ENCODE data around the gene SRSF3.
"Not testable (repeated sequence)": the region's sequence is repeated elsewhere in the genome, so short reads cannot be mapped to it uniquely, and the experiment has no call there.

The SRSF3 gene

DNA sequence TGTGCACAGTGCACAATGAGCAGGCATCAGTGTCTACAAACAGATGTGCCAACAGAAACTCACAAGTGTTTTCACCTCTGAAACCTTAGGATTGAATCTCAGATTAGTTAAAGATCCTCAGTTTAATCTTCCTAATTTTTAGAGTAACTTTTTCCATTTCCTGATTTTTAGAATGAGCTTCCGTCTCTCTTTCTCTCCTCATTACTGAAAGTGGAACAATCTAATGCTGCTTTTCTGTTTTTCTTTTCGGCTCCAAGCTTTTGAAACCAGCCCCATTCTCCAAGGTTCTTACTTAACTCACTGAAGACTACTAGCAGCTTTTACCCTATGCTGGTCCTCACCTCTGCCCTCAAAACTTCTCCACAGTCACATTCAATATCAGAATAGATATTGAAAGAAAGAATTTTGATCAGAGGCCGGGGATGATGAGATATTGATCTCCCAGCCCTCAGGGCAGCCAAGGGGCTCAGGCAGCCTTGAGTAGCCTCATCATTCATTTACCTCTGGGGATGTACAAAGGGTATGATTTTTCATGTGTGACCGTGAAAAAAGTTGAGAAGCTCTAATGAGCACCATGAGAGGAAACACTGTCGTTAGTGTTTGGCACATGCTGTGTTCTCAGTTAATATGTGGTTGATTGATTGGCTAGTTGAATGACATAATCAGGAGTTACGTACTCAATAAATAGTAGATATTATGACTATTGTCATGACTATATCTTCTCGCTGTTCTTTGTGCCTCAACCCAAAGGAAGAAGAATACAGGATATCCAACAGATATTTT lies 35.0 kb upstream of the SRSF3 start:
- Histone ChIP-seq H3K27ac (ENCODE audit: low read depth, low read length) (no peak overlapping the region), H3K9ac (ENCODE audit: low read depth, low read length) (no peak overlapping the region), H3K4me3 (ENCODE audit: low read depth, low read length) (no peak overlapping the region), H3K4me1 (ENCODE audit: control insufficient read depth, insufficient read depth, low read length) (no peaks in the 10 kb centered on the region), H3K27me3 (ENCODE audit: control insufficient read depth, insufficient read depth, low read length) (no peaks in the 10 kb centered on the region), H3K9me3 (ENCODE audit: control insufficient read depth, insufficient read depth, low read length) (no peaks in the 10 kb centered on the region), H3K36me3 (ENCODE audit: control insufficient read depth, insufficient read depth, low read length) (no peaks in the 10 kb centered on the region)

DNA sequence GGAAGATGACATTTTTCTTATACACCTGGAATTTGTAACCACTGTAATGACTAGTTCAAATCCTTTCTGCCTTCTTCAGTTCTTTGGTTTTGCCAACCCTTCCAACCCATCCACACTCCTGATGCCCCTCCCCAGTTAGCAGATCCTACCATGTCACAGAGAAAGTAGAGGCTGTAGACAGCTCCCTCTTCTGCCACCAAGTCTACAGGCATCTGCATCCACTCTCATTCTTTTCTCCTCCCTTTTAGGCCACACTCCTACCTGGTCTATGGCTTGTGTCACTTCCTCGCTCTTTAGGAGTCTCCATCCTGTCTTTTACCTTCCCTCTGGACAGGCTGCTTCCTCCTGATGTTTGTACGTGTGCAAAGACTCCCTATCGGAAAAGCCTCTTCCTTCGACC lies 33.3 kb upstream of the SRSF3 start:
- no peaks in the 10 kb centered on the region for H3K27me3 ChIP-seq (ENCODE audit: control insufficient read depth, insufficient read depth, low read length)
- no peak overlapping the region for H3K27ac ChIP-seq (ENCODE audit: low read depth, low read length)
- no peaks in the 10 kb centered on the region for H3K9me3 ChIP-seq (ENCODE audit: control insufficient read depth, insufficient read depth, low read length)
- no peaks in the 10 kb centered on the region for H3K4me1 ChIP-seq (ENCODE audit: control insufficient read depth, insufficient read depth, low read length)
- H3K9ac ChIP-seq (ENCODE audit: low read depth, low read length) = no peak overlapping the region
- no peaks in the 10 kb centered on the region for H3K36me3 ChIP-seq (ENCODE audit: control insufficient read depth, insufficient read depth, low read length)
- no peak overlapping the region for H3K4me3 ChIP-seq (ENCODE audit: low read depth, low read length)

DNA sequence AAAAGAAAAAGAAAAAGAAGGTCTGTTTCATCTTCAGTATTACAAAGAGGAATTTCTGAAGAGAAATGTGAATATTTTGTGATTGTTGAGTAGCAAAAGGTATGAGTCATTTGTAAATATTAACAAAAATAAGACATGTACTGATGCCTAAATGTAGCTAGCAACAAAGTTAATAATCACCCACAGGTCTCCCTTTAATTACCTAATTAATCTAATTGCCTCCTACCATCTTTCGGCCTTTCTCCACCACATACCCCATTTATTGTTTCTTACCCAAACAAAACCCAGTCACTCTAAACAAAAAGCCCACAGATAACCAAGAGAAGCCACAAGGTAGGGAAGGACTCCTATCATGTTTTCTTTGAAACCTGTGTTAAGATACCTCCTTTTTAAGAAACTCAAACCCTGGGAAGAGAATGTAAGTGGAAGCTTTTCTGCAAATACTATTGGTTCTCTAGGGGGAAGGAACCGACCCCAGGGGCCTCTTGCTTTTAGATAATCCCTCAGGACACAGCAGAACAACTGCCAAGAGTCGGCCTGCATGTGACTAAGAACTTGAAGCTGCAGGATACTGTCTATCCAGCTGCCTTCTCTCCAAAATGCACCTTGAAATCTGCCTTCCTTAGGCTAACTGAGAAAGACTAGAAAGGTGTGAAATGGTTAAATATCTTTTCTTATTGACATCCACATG lies 30.8 kb upstream of the SRSF3 start:
- H3K36me3 ChIP-seq (ENCODE audit: control insufficient read depth, insufficient read depth, low read length) = no peaks in the 10 kb centered on the region
- no peaks in the 10 kb centered on the region for H3K4me1 ChIP-seq (ENCODE audit: control insufficient read depth, insufficient read depth, low read length)
- no peak overlapping the region for H3K4me3 ChIP-seq (ENCODE audit: low read depth, low read length)
- H3K27me3 ChIP-seq (ENCODE audit: control insufficient read depth, insufficient read depth, low read length) = no peaks in the 10 kb centered on the region
- H3K9me3 ChIP-seq (ENCODE audit: control insufficient read depth, insufficient read depth, low read length) = no peaks in the 10 kb centered on the region
- H3K27ac ChIP-seq (ENCODE audit: low read depth, low read length) = no peak overlapping the region
- H3K9ac ChIP-seq (ENCODE audit: low read depth, low read length) = no peak overlapping the region

DNA sequence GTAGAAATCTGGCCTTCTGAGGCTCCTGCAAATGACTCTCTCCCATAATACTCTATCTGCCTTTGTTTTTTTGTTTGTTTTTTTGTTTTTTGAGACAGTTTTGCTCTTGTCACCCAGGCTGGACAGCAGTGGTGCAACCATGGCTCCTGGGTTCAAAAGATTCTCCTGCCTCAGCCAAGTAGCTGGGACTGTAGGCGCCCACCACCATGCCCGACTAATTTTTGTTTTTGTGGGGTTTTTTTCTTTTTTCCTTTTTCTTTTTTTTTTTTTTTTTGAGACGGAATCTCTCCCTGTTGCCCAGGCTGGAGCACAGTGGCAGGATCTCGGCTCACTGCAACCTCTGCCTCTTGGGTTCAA lies 30.3 kb upstream of the SRSF3 start:
- no peaks in the 10 kb centered on the region for H3K27me3 ChIP-seq (ENCODE audit: control insufficient read depth, insufficient read depth, low read length)
- H3K4me1 ChIP-seq (ENCODE audit: control insufficient read depth, insufficient read depth, low read length) = no peaks in the 10 kb centered on the region
- no peak overlapping the region for H3K4me3 ChIP-seq (ENCODE audit: low read depth, low read length)
- H3K9ac ChIP-seq (ENCODE audit: low read depth, low read length) = no peak overlapping the region
- H3K36me3 ChIP-seq (ENCODE audit: control insufficient read depth, insufficient read depth, low read length) = no peaks in the 10 kb centered on the region
- no peak overlapping the region for H3K27ac ChIP-seq (ENCODE audit: low read depth, low read length)
- no peaks in the 10 kb centered on the region for H3K9me3 ChIP-seq (ENCODE audit: control insufficient read depth, insufficient read depth, low read length)

DNA sequence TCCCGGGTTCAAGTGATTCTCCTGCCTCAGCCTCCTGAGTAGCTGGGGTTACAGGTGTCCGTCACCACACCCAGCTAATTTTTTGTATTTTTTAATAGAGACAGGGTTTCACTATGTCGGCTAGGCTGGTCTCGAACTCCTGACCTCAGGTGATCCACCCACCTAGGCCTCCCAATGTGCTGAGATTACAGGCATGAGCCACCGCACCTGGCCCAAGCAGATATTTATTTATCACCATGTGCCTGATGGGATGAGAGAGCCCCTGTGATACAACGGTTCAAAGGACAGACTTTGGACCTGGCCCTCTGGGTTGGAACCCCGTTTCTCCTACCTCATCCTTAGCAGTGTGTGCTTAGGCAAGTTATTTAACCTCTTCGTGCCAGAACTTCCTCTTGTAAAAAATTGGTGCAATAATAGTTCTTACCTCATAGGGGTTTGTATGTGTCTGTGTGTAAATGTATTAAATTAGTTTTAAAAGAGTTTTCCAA lies 27.7 kb upstream of the SRSF3 start:
- H3K4me3 ChIP-seq (ENCODE audit: low read depth, low read length) = no peak overlapping the region
- H3K9ac ChIP-seq (ENCODE audit: low read depth, low read length) = no peak overlapping the region
- no peak overlapping the region for H3K27ac ChIP-seq (ENCODE audit: low read depth, low read length)
- H3K4me1 ChIP-seq (ENCODE audit: control insufficient read depth, insufficient read depth, low read length) = no peaks in the 10 kb centered on the region
- H3K36me3 ChIP-seq (ENCODE audit: control insufficient read depth, insufficient read depth, low read length) = no peaks in the 10 kb centered on the region
- H3K9me3 ChIP-seq (ENCODE audit: control insufficient read depth, insufficient read depth, low read length) = no peaks in the 10 kb centered on the region
- H3K27me3 ChIP-seq (ENCODE audit: control insufficient read depth, insufficient read depth, low read length) = no peaks in the 10 kb centered on the region

DNA sequence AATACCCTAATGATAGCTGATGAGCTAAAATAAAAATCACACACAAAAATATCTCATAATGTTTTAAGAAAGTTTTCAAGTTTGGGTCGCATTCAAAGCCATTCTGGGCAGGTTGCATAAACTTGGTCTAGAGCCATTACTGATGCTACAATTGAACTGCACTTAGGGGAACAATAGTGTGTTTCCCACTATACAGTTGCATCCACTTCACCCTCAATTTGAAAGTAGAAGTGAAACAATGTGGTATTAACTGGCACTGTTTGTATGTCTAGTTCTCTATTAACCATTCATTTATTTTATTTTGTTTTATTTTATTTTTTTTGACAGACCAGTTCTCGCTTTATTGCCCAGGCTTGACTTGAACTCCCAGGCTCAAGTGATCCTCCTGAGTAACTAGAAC lies 23.9 kb upstream of the SRSF3 start:
- Histone ChIP-seq H3K4me3 (ENCODE audit: low read depth, low read length) (no peak overlapping the region), H3K27ac (ENCODE audit: low read depth, low read length) (no peak overlapping the region), H3K9ac (ENCODE audit: low read depth, low read length) (no peak overlapping the region), H3K27me3 (ENCODE audit: control insufficient read depth, insufficient read depth, low read length) (no peaks in the 10 kb centered on the region), H3K4me1 (ENCODE audit: control insufficient read depth, insufficient read depth, low read length) (no peaks in the 10 kb centered on the region), H3K36me3 (ENCODE audit: control insufficient read depth, insufficient read depth, low read length) (no peaks in the 10 kb centered on the region), H3K9me3 (ENCODE audit: control insufficient read depth, insufficient read depth, low read length) (no peaks in the 10 kb centered on the region)

DNA sequence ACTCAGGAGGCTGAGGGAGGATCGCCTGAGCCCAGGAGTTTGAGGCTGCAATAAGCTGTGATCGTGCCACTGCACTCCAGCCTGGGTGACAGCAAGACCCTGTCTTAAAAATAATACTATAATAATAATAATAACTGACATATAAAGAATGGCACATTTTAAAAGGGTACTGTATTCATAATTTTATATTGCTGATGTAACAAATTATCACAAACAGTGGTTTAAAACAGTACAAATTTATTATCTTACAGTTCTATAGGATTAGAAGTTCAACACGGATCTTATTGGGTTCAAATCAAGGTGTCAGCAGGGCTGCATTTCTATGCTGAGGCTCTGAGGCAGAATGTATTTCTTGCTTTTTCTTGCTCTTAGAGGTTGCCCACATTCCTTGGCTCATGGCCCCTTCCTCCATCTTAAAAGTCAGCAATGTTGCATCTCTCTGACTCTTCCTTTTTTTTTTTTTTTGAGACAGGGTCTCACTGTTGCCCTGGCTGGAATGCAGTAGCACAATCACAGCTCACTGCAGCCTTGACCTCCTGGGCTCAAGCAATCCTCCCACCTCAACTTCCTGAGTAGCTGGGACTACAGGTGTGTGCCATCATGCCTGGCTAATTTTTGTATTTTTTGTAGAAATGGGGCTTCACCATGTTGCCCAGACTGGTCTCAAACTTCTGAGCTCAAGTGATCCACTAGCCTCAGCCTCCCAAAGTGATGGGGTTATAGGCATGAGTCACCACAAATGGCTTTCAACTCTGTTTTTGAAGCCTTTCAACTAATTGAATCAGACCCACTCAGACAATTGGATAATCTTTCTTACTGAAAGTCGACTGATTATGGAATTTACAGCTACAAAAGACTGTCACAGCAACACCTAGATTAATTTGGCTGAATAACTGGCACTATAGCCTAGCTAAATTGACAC lies 22.8 kb upstream of the SRSF3 start:
- Histone ChIP-seq H3K4me3 (ENCODE audit: low read depth, low read length) (no peak overlapping the region), H3K4me1 (ENCODE audit: control insufficient read depth, insufficient read depth, low read length) (no peaks in the 10 kb centered on the region), H3K27me3 (ENCODE audit: control insufficient read depth, insufficient read depth, low read length) (no peaks in the 10 kb centered on the region), H3K27ac (ENCODE audit: low read depth, low read length) (no peak overlapping the region), H3K9me3 (ENCODE audit: control insufficient read depth, insufficient read depth, low read length) (no peaks in the 10 kb centered on the region), H3K9ac (ENCODE audit: low read depth, low read length) (no peak overlapping the region), H3K36me3 (ENCODE audit: control insufficient read depth, insufficient read depth, low read length) (no peaks in the 10 kb centered on the region)

DNA sequence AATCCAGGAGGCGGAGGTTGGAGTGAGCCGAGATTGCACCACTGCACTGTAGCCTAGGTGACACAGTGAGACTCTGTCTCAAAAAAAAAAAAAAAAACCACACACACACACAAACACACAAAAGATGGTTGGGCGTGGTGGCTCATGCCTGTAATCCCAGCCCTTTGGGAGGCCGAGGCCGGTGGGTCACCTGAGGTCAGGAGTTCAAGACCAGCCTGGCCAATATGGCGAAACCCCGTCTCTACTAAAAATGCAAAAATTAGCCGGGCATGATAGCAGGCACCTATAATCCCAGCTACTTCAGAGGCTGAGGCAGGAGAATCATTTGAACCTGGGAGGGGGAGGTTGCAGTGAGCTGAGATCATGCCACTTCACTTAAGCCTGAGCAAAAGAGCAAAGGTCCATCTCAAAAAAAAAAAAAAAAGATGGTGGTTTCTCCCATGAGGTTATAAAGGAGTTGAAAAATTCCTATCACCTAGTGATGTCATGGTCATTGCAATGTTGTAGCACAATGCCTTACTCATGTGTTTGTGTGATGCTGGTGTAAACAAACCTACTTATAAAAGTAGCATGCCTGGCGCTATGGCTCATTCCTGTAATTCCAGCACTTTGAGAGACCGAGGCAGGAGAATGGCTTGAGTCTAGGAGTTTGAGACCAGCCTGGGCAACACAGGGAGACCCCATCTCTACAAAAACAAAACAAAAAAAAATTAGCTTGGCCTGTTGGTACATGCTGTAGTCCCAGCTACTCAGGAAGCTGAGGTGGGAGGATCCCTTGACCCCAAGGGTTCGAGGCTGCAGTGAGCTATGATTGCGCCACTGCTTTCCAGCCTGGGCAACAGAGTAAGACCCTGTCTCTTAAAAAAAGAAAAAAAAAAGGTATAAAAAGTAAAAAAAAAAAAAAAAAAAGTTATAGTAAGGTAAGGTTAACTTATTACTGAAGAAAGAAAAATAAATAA lies 21.5 kb upstream of the SRSF3 start:
- not testable (repeated sequence) for H3K9ac ChIP-seq (ENCODE audit: low read depth, low read length); H3K4me1 ChIP-seq (ENCODE audit: control insufficient read depth, insufficient read depth, low read length); H3K27ac ChIP-seq (ENCODE audit: low read depth, low read length); H3K4me3 ChIP-seq (ENCODE audit: low read depth, low read length); H3K36me3 ChIP-seq (ENCODE audit: control insufficient read depth, insufficient read depth, low read length); H3K27me3 ChIP-seq (ENCODE audit: control insufficient read depth, insufficient read depth, low read length); H3K9me3 ChIP-seq (ENCODE audit: control insufficient read depth, insufficient read depth, low read length)

DNA sequence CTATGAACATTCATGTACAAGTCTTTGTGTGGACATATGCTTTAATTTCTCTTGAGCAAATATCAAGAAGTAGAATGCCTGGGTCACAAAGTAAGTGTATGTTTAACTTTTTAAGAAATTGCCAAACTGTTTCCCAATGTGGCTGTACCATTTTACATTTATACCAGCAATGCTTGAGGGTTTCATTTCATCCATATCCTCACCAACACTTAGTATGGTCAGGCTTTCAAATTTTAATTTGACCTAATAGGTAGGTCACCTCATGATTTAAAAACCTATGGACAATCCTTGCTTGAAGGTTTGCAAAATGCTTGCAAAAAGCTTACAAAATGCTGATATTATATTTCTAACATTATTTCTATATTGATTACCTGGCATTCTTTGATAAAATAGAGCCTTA lies 19.5 kb upstream of the SRSF3 start:
- Histone ChIP-seq H3K36me3 (ENCODE audit: control insufficient read depth, insufficient read depth, low read length) (no peaks in the 10 kb centered on the region), H3K27ac (ENCODE audit: low read depth, low read length) (no peak overlapping the region), H3K4me1 (ENCODE audit: control insufficient read depth, insufficient read depth, low read length) (peaks cover 3% of the 10 kb centered on the region), H3K27me3 (ENCODE audit: control insufficient read depth, insufficient read depth, low read length) (no peaks in the 10 kb centered on the region), H3K9ac (ENCODE audit: low read depth, low read length) (no peak overlapping the region), H3K4me3 (ENCODE audit: low read depth, low read length) (no peak overlapping the region), H3K9me3 (ENCODE audit: control insufficient read depth, insufficient read depth, low read length) (no peaks in the 10 kb centered on the region)

DNA sequence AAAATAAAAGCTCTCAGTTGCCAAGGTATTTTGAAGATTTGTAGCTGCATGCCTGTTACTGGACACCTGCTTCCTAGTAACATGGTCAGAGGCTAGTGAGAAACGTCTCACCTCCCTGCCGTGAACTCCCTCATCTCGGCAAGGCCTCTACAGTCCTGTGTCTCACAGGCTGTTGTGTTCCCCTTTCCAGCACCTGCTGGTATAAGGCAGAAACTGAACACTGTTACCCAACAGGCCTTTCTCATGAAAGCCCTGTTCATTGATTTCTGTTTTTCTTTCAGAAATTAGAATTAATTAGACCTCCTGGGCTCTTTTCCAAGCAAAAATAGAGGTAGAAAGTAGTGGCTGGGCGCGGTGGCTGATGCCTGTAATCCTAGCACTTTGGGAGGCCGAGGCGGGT lies 17.6 kb upstream of the SRSF3 start:
- Histone ChIP-seq H3K36me3 (ENCODE audit: control insufficient read depth, insufficient read depth, low read length) (no peaks in the 10 kb centered on the region), H3K4me1 (ENCODE audit: control insufficient read depth, insufficient read depth, low read length) (peaks cover 7% of the 10 kb centered on the region), H3K9ac (ENCODE audit: low read depth, low read length) (no peak overlapping the region), H3K4me3 (ENCODE audit: low read depth, low read length) (no peak overlapping the region), H3K27ac (ENCODE audit: low read depth, low read length) (no peak overlapping the region), H3K9me3 (ENCODE audit: control insufficient read depth, insufficient read depth, low read length) (no peaks in the 10 kb centered on the region), H3K27me3 (ENCODE audit: control insufficient read depth, insufficient read depth, low read length) (no peaks in the 10 kb centered on the region)

Measured in HUES48 (cell line).